ENCODE results near the gene KERA.

DNA sequence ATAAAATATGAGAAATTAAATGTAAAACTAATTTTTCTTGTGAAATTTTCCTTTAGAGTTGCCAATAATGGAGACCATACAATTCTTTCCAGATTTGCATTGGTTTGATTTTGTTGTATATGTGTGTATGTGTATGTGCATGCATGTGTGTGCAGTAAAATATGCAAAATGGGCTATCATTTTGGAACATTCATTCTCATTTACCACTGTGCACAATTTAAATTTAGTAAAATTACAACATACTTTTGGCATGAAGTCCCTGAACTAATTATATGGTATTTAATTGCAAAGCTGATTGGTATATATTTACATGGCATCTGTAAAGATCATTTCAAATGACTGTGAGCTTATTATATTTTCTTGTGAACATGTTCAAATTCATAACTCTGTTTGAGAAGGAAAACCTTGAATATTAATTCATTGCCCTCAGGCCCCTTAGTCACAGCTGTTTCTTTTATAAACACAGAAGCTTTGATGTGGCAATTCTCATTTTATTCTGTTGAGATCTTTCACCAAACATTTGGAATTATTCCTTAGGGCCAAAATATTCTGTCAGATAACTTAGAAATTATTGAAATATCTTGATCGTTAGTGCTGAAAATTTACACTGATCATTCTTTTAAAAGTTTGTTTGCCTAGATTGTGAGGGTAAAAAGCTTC lies 17.6 kb downstream of the KERA start:
- TF ChIP-seq, protein P1, sequence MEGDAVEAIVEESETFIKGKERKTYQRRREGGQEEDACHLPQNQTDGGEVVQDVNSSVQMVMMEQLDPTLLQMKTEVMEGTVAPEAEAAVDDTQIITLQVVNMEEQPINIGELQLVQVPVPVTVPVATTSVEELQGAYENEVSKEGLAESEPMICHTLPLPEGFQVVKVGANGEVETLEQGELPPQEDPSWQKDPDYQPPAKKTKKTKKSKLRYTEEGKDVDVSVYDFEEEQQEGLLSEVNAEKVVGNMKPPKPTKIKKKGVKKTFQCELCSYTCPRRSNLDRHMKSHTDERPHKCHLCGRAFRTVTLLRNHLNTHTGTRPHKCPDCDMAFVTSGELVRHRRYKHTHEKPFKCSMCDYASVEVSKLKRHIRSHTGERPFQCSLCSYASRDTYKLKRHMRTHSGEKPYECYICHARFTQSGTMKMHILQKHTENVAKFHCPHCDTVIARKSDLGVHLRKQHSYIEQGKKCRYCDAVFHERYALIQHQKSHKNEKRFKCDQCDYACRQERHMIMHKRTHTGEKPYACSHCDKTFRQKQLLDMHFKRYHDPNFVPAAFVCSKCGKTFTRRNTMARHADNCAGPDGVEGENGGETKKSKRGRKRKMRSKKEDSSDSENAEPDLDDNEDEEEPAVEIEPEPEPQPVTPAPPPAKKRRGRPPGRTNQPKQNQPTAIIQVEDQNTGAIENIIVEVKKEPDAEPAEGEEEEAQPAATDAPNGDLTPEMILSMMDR (IDR thresholded peaks at IDR 0.05 in 8 of 11, conservative IDR thresholded peaks at IDR 0.05 in 3 of 11), result no peak
- TF ChIP-seq POLR2A (IDR thresholded peaks at IDR 0.05) (no peak), POLR2AphosphoS5 (IDR thresholded peaks at IDR 0.05) (no peak)
